HUES48 (cell line): ENCODE data around the gene SLC6A13.
"Not testable (repeated sequence)": the region's sequence is repeated elsewhere in the genome, so short reads cannot be mapped to it uniquely, and the experiment has no call there.

Experiments
- H3K27ac ChIP-seq: one replicate; pipeline ENCODE4 v1.7.0; 2013; ENCODE audit warnings: low read depth, low read length, inconsistent platforms
- H3K27me3 ChIP-seq: 2 replicates; pipeline ENCODE4 v1.6.1; 2013; ENCODE audit warnings: mild to moderate bottlenecking, low read length; ENCODE audit not compliant: control insufficient read depth, insufficient read depth
- H3K36me3 ChIP-seq: 2 replicates; pipeline ENCODE4 v1.6.1; 2013; ENCODE audit warnings: low read length; ENCODE audit not compliant: control insufficient read depth, insufficient read depth
- H3K4me1 ChIP-seq: 2 replicates; pipeline ENCODE4 v1.6.1; 2013; ENCODE audit warnings: mild to moderate bottlenecking, low read length; ENCODE audit not compliant: control insufficient read depth, insufficient read depth
- H3K4me3 ChIP-seq: 2 replicates; pipeline ENCODE4 v1.5.1; 2013; ENCODE audit warnings: mild to moderate bottlenecking, low read depth, low read length
- H3K9ac ChIP-seq: 2 replicates; pipeline ENCODE4 v1.6.1; 2013; ENCODE audit warnings: mild to moderate bottlenecking, low read depth, low read length, moderate library complexity
- H3K9me3 ChIP-seq: 2 replicates; pipeline ENCODE4 v1.6.1; 2013; ENCODE audit warnings: low read length; ENCODE audit not compliant: control insufficient read depth, insufficient read depth

SLC6A13 gene

GRCh38 chr12:196436-196835 is 66.2 kb downstream of the SLC6A13 start:
- Histone ChIP-seq H3K9ac (no peak overlapping the region), H3K27ac (no peak overlapping the region), H3K27me3 (peaks cover 14% of the 10 kb centered on the region), H3K4me1 (no peaks in the 10 kb centered on the region), H3K36me3 (no peaks in the 10 kb centered on the region), H3K9me3 (no peaks in the 10 kb centered on the region), H3K4me3 (no peak overlapping the region)

GRCh38 chr12:195951-196350 is 66.7 kb downstream of the SLC6A13 start:
- Histone ChIP-seq H3K9ac (no peak overlapping the region), H3K9me3 (no peaks in the 10 kb centered on the region), H3K4me3 (no peak overlapping the region), H3K4me1 (no peaks in the 10 kb centered on the region), H3K36me3 (no peaks in the 10 kb centered on the region), H3K27ac (no peak overlapping the region), H3K27me3 (peaks cover 9% of the 10 kb centered on the region)

- Histone ChIP-seq H3K27ac (no peak overlapping the region), H3K4me3 (no peak overlapping the region), H3K9ac (no peak overlapping the region), H3K9me3 (no peaks in the 10 kb centered on the region), H3K4me1 (no peaks in the 10 kb centered on the region), H3K27me3 (peaks cover 6% of the 10 kb centered on the region), H3K36me3 (no peaks in the 10 kb centered on the region)
Measured at GRCh38 chr12:195156-195555, 67.5 kb downstream of the SLC6A13 start.

- no peak overlapping the region for H3K27ac ChIP-seq
- H3K9me3 ChIP-seq = no peaks in the 10 kb centered on the region
- H3K27me3 ChIP-seq = peaks cover 15% of the 10 kb centered on the region
- no peak overlapping the region for H3K4me3 ChIP-seq
- H3K9ac ChIP-seq = no peak overlapping the region
- H3K4me1 ChIP-seq = no peaks in the 10 kb centered on the region
- H3K36me3 ChIP-seq = no peaks in the 10 kb centered on the region
Measured at GRCh38 chr12:194276-194675, 68.4 kb downstream of the SLC6A13 start.

GRCh38 chr12:193261-193660 is 69.4 kb downstream of the SLC6A13 start:
- no peak overlapping the region for H3K4me3 ChIP-seq
- no peaks in the 10 kb centered on the region for H3K36me3 ChIP-seq
- H3K27ac ChIP-seq = no peak overlapping the region
- H3K4me1 ChIP-seq = no peaks in the 10 kb centered on the region
- peaks cover 20% of the 10 kb centered on the region for H3K27me3 ChIP-seq
- H3K9me3 ChIP-seq = no peaks in the 10 kb centered on the region
- no peak overlapping the region for H3K9ac ChIP-seq

GRCh38 chr12:191541-191940 is 71.1 kb downstream of the SLC6A13 start:
- Histone ChIP-seq H3K27me3 (peaks cover 20% of the 10 kb centered on the region), H3K4me1 (no peaks in the 10 kb centered on the region), H3K9ac (no peak overlapping the region)

GRCh38 chr12:190881-191280 is 71.8 kb downstream of the SLC6A13 start:
- H3K9ac ChIP-seq = no peak overlapping the region
- H3K27me3 ChIP-seq = peaks cover 20% of the 10 kb centered on the region
- H3K27ac ChIP-seq = no peak overlapping the region
- H3K4me3 ChIP-seq = no peak overlapping the region
- H3K9me3 ChIP-seq = no peaks in the 10 kb centered on the region
- H3K4me1 ChIP-seq = no peaks in the 10 kb centered on the region
- no peaks in the 10 kb centered on the region for H3K36me3 ChIP-seq

More at GRCh38 chr12:191541-191940, 71.1 kb downstream of the SLC6A13 start:
- no peak overlapping the region for H3K27ac ChIP-seq
- no peak overlapping the region for H3K4me3 ChIP-seq
- no peaks in the 10 kb centered on the region for H3K36me3 ChIP-seq
- no peaks in the 10 kb centered on the region for H3K9me3 ChIP-seq

GRCh38 chr12:189622-189962 is 73.0 kb downstream of the SLC6A13 start:
- no peaks in the 10 kb centered on the region for H3K36me3 ChIP-seq
- no peaks in the 10 kb centered on the region for H3K9me3 ChIP-seq
- H3K4me1 ChIP-seq = no peaks in the 10 kb centered on the region
- H3K27me3 ChIP-seq = peaks cover 20% of the 10 kb centered on the region
- H3K27ac ChIP-seq = no peak overlapping the region
- H3K4me3 ChIP-seq = no peak overlapping the region
- H3K9ac ChIP-seq = no peak overlapping the region

- peak overlapping the region; percentile 69 for H3K4me3 ChIP-seq
- H3K9ac ChIP-seq = no peak overlapping the region
- H3K9me3 ChIP-seq = no peaks in the 10 kb centered on the region
- peaks cover 17% of the 10 kb centered on the region for H3K27me3 ChIP-seq
- H3K36me3 ChIP-seq = no peaks in the 10 kb centered on the region
- H3K4me1 ChIP-seq = no peaks in the 10 kb centered on the region
- no peak overlapping the region for H3K27ac ChIP-seq
Measured at GRCh38 chr12:188910-189621, 73.6 kb downstream of the SLC6A13 start.

- H3K9me3 ChIP-seq, H3K4me1 ChIP-seq, H3K27ac ChIP-seq, H3K9ac ChIP-seq, H3K36me3 ChIP-seq: not testable (repeated sequence)
- Histone ChIP-seq H3K27me3 (peaks cover 17% of the 10 kb centered on the region), H3K4me3 (peak overlapping the region; percentile 69)
Measured at GRCh38 chr12:187986-188909, 74.4 kb downstream of the SLC6A13 start.

- Histone ChIP-seq H3K27me3 (peaks cover 17% of the 10 kb centered on the region), H3K36me3 (no peaks in the 10 kb centered on the region), H3K4me3 (no peak overlapping the region), H3K9ac (no peak overlapping the region), H3K27ac (no peak overlapping the region), H3K9me3 (no peaks in the 10 kb centered on the region), H3K4me1 (no peaks in the 10 kb centered on the region)
Measured at GRCh38 chr12:186006-186625, 76.5 kb downstream of the SLC6A13 start.
